GM19043 (cell line): ENCODE data around the gene CDC16.
"Not testable (repeated sequence)": the region's sequence is repeated elsewhere in the genome, so short reads cannot be mapped to it uniquely, and the experiment has no call there.

Source experiments
- ATAC-seq: cut with Tn5 transposase; IDR thresholded peaks from one replicate; pipeline ENCODE4 v1.9.1; 2021; ENCODE audit warnings: low read depth; ENCODE audit not compliant: unreplicated experiment

The CDC16 gene

DNA sequence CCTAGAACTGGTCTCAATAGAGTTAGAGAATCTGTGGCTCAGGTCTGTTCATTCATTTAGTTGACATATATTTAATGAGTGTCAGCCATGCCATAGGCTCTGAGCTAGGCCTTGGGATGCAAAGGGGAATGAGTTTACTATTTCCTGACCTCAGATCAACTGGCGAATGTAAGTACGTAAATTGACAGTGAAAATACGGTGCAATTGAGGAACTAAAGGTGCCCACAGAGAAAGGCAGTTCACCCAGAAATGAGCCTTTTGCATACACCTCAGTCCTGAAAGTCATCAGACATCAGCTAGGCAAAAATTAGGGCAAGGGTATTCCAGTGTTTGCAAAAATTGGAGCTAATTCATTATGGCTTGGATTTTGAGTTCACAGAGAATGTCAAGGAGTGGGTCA, 26.1 kb downstream of the CDC16 start:
- ATAC-seq: no peak

DNA sequence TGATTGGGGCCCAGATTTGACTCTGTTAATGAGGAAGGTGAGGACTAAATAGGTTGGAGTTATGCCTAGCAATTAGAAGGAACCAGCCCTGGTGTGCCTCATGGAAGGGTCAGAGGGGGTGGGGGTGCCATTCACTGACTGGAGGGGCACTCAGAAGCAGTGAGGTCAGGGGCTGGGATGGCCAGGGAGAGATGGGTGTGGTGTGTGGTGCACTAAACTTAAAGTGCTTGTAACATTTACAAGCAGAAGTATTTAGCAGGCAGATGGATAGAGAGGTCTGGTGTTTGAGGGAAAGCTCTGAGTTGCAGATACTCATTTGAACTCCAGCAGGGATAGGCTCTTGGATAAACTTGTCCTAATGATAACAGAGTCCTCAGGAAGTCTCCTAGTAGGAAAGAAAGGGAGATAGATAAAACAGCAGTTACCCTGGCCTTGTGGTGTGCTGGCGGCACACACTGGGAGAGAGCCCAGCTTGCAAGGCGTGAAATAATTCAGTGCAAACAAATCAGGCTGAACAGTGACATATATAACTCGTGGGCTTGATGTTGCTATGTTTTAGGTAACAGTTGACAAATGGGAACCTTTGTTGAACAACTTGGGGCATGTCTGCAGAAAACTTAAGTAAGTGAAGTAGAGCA, 26.8 kb downstream of the CDC16 start:
- ATAC-seq: no peak

DNA sequence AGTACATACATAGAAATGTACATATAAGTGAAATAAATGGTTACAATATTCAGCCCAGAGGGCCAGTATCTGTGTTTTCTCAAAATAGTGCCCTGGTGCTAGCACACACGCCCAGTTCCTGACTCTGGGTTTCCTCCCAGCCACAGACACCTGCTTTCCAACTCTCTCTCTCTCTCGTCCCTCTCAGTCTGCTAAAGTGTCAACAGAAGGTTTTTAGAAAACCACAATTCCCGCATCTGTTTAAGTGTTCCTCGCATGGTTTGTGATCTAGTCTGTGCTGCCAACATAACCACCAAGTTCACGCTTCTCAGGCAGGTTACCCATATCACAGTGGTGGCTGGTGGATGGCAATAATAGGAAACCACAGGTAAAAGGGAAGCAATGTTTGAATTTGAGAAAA, 28.9 kb downstream of the CDC16 start:
- ATAC-seq: no peak

DNA sequence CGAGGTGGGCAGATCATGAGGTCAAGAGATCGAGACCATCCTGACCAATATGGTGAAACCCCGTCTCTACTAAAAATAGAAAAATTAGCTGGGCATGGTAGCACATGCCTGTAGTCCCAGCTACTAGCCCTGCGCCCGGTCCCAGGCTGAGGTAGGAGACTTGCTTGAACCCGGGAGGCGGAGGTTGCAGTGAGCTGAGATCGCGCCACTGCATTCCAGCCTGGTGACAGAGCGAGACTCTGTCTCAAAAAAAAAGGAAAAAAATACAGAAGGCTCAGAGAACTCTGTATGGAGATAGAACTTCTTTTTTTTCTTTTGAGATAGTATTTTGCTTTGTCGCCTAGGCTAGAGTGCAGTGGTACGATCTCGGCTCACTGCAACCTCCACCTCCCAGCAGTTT, 29.6 kb downstream of the CDC16 start:
- ATAC-seq: not testable (repeated sequence)

DNA sequence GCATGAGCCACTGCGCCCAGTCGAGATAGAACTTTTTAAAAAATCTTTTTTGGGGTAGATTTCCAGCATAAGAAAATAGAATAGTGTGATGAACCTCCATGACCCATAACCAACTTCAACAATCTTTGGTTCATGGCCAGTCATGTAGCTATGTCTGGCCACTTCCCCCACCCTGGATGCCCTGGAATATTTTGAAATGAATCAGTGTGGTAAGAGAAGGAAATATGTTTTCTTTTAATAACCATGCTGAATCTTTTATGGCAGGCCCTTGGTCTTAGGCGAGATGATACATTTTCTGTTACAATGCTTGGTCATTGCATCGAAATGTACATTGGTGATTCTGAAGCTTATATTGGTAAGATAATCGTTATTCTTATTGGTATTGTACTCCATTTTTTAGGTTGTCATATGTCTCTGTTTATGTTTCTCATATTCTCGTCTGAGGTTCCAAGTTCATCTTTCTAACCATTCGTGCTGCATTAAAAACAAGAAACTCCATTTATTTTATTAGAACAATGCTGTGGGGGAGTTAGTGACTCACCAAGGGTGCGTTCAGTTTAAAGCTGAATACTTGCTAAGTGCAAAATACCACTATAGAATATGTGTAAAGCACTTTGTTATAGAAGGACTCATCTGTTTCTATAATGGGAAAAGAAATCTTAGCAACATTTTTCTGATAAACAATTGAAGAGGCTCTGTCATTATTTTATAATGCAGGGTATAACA, 30.4 kb downstream of the CDC16 start:
- ATAC-seq: no peak

DNA sequence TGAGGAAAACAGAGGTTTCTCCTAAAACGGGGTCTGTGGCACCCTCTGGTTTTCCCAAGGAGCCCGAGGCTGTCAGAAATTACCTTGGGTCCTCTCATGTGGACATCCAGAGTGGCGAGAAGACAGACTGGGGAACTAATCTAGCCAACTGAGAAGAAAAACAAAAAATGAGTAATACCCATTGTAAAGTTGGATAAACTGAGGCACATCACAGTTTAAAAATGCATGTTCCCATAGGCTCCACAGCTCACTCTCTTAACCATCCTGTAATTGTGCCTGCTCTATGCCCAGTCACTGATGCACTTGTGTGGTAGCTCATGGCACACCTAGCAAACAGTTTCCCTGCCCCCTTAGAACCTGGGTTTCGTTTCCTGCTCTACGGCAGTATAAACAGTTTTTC, 31.5 kb downstream of the CDC16 start:
- no peak for ATAC-seq

- no peak for ATAC-seq
Measured at GRCh38 chr13:114268344-114269280, 33.9 kb downstream of the CDC16 start.

- no peak for ATAC-seq
Measured at GRCh38 chr13:114269281-114269770, 34.6 kb downstream of the CDC16 start.

DNA sequence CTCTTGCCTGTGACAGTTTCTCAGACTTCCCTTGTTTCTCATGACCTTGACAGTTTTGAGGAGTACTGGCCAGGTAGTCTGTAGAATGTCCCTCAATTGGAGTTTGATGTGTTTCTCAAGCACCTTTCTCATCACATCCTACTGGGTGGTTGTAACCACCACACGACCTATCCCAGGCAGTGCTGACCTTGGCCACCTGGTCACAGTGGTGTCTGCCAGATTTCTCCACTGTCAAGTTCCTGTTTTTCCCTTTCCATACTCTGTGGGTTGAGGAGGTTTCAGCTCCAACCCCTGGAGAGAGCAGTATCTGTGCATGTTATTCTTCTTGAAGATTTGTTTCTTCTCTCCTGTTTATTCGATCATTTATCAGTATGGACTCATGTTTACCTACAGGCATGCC, 38.3 kb downstream of the CDC16 start:
- ATAC-seq: no peak

DNA sequence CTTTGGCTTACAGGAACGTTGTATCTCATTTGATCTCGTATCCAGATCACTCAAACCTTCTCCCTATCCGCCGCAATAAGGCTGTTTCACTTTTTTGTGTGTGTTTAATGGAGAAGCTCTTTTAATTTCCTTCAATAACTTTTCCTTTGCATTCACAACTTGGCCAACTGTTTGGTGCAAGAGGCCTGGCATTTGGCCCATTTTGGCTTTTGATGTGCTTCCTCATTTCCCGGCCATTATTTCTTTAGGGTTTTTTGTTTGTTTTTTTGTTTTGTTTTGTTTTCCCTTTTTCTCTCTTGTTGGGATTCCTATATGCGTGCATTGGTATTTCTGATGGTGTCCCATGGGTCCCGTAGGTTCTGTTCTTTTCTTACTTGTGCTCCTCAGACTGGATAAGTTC, 40.6 kb downstream of the CDC16 start:
- no peak for ATAC-seq

GRCh38 chr13:114279146-114279545, 44.4 kb downstream of the CDC16 start:
- no peak for ATAC-seq

- ATAC-seq: no peak
Measured at GRCh38 chr13:114279758-114280355, 45.2 kb downstream of the CDC16 start.

DNA sequence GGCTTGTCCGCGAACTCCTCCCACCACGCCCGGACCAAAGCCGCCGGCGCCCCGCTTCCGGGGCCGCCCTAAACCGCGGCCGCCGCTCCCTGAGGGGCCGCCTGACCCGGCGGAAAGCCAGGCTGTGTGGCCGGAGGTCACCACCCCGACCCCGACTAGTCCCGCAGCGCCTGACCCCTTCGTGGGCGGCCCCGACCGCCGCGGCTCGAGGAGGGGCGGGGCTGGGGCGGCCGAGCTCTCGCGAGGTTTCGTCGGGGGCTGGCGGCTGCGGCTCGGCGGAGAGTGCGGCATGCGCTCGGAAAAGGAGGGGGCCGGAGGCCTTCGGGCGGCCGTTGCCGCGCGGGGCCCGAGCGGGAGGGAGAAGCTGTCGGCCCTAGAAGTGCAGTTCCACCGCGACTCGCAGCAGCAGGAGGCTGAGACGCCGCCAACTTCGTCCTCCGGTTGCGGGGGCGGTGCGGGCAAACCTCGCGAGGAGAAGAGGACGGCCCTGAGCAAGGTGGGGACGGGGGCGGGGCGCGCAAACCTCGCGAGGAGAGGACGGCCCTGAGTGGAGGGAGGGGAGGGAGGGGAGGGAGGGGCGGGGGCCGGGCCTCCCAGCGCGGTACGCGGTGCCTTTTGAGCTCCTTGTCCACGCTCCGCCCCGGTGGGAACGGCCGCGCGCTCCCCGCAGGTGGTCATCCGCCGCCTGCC, 46.8 kb downstream of the CDC16 start, which contains the start of gene UPF3A:
UPF3A (plus strand) TSS at position 251 of the 690 bp plus-strand sequence; CDS start at position 290, 39 bp downstream.
- ATAC-seq: peak; percentile 49

- ATAC-seq: peak; percentile 43
Measured at GRCh38 chr13:114282041-114282670, 47.5 kb downstream of the CDC16 start.

GRCh38 chr13:114283576-114283975, 48.9 kb downstream of the CDC16 start:
- ATAC-seq: no peak

DNA sequence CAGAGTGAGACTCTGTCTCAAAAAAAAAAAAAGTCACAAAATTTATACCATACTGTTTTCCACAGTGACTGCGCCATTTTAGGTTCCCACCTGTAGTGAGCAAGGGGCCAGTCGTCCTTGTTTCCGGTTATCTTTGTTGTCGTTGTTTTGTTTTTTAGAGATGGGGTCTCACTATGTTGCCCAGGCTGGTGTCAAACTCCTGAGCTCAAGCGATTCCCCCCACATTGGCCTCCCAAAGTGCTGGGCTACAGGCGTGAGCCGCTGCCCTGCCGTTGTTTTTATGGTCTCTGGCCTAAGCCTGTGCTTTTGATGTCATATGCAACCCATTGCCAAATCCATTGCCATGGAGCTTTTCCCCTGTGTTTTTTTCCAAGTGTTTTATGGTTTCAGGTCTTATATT, 50.0 kb downstream of the CDC16 start:
- ATAC-seq: no peak

DNA sequence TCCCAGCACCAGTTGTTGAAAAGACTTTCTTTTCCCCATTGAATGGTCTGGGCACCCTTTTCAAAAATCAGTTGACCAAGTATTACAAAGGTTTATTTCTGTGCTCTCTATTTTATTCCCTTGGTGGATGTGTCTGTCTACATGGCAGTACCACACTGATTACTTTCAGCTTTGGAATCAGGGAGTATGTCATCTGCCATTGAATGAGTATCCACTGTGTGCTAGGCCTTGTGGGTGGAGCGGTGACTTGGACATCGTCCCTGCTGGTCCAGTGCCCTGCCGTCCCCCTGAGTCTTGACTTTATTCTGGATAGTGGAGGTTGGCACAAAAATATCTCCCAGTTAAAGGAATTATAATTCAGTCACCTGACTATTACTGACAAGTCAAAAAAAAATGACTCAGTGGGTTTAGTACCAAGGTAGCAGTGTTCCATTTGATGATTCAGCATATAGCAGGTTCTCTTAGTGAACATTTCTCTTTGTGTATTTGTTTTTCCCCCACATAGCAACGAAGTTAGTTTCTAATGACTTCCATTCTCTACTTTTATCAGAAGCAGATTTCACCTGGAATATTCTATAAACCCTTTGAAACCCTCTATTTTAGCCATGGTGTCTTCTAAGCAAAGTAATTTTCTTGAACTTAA, 50.6 kb downstream of the CDC16 start:
- ATAC-seq: no peak

DNA sequence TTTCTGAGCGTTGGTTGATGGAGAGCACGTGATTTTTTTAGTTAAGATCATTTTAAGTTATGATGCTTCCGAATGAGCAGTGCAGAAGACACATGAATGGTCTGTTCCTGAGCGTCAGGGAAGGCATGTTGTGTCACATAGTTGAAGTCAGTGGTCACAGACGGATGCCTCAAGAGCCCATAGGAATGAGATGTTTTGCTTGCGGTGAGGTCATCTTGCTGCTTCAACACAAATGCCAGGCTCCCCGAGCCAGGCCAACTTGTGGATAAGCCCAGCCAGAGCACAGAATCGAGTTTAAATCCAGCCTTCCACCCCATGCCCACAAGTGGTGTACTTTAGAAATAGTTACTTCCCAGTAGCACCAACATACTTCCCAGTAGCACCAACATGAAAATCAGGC, 52.1 kb downstream of the CDC16 start:
- no peak for ATAC-seq

GRCh38 chr13:114288157-114288591, 53.5 kb downstream of the CDC16 start:
- no peak for ATAC-seq
